Measurements from ENCODE around the gene CARS1. TPM values are rescaled to one million over a fixed set of nuclear protein-coding genes. Genes with fewer than 3 reads are reported as not detected.

Gene CARS1
- total and polyA plus RNA-seq, 2 of the 4 experiments (the other 2 are of a cell fraction): 72.7 to 78.3 TPM

- intact Hi-C loops (cut with micrococcal nuclease): loop anchor here (1.0 to 10.0 kb wide), 3 partner anchors 54 to 367 kb away; no protein-coding TSS in a partner anchor
- Histone ChIP-seq H2BK20ac (ENCODE audit: low read depth, low read length) (no peak overlapping the region), H3K18ac (ENCODE audit: low read depth, low read length) (no peak overlapping the region), H4K20me1 (ENCODE audit: insufficient read depth, low read length) (peaks cover 76% of the 10 kb centered on the region), H2BK15ac (ENCODE audit: low read depth, low read length) (no peak overlapping the region), H3K4me1 (ENCODE audit: control insufficient read depth, insufficient read depth, low read length) (no peaks in the 10 kb centered on the region), H3K79me1 (ENCODE audit: low read depth in 1 of 2, low read length in 2 of 2) (peaks cover 47 to 81% of the 10 kb centered on the region in 2 experiments), H3K23ac (ENCODE audit: low read depth, low read length) (no peak overlapping the region), H2AK5ac (ENCODE audit: low read depth, low read length) (no peak overlapping the region), H3K56ac (ENCODE audit: extremely low read depth, insufficient read depth, low read length) (no peak overlapping the region), H3K36me3 (ENCODE audit: control insufficient read depth, insufficient read depth, low read length) (peaks cover 67% of the 10 kb centered on the region), H3K27ac (ENCODE audit: insufficient read depth, low read length) (no peak overlapping the region), H3K4me2 (ENCODE audit: low read depth, low read length) (no peak overlapping the region), H3K27me3 (ENCODE audit: control insufficient read depth, insufficient read depth, low read length) (no peaks in the 10 kb centered on the region), H2BK120ac (ENCODE audit: low read depth, low read length) (no peak overlapping the region), H3K9me3 (ENCODE audit: control insufficient read depth, insufficient read depth, low read length) (no peaks in the 10 kb centered on the region), H3K9ac (ENCODE audit: low read depth, low read length) (no peak overlapping the region), H3K14ac (replicated peaks; ENCODE audit: low read depth, low read length) (no peak overlapping the region), H3K4me3 (ENCODE audit: insufficient read depth, low read depth, low read length) (no peak overlapping the region), H4K8ac (ENCODE audit: low read depth in 2 of 2, low read length in 2 of 2) (no peak overlapping the region), H2BK5ac (ENCODE audit: low read depth, low read length, poor library complexity, severe bottlenecking) (no peak overlapping the region), H2AK9ac (replicated peaks; ENCODE audit: low read depth, low read length, poor library complexity) (no peak overlapping the region), H4K91ac (ENCODE audit: insufficient read depth, low read depth, low read length) (no peak overlapping the region), H3K9me1 (ENCODE audit: insufficient read depth, low read length) (no peaks in the 10 kb centered on the region; the same call in 1 of the 2 replicates), H4K5ac (ENCODE audit: low read depth, low read length) (no peak overlapping the region), H3K4ac (ENCODE audit: low read depth, low read length) (no peak overlapping the region), H2AFZ (replicated peaks; ENCODE audit: low read length, poor library complexity) (peak overlapping the region; percentile 6)
- dilution Hi-C loops (cut with HindIII; ENCODE audit: low sequenced_read_pairs, unreplicated experiment): no loop called here
- in situ Hi-C loops (cut with MboI; ENCODE audit: low sequenced_read_pairs): no loop called here
- 94% methylated on average over 6 of the region's 12 CpGs; no CpG with 5 or more reads in 1 of the 2 experiments for WGBS, 2 experiments (ENCODE audit: extremely low coverage in 2 of 2, insufficient read length in 1 of 2)
- no TSS peak for BruUV-seq (replicated peaks)
- ChIA-PET POLR2A (ENCODE audit: unreplicated experiment) (no interaction called here), CTCF (interaction anchor here (1.1 to 2.0 kb wide), 3 partner anchors 9 to 53 kb away, joined by 4 to 11 read pairs (median 5); no protein-coding TSS in a partner anchor)
- ATAC-seq (ENCODE audit: low read depth): no peak
- DNase-seq: no peak
- TF ChIP-seq BHLHE40 (IDR thresholded peaks at IDR 0.05; ENCODE audit: low read depth, low read length) (no peak), MAZ (IDR thresholded peaks at IDR 0.05; ENCODE audit: borderline replicate concordance, low read depth, low read length) (no peak), MXI1 (IDR thresholded peaks at IDR 0.05; ENCODE audit: borderline replicate concordance, low read depth, low read length) (no peak), CHD1 (IDR thresholded peaks at IDR 0.05; ENCODE audit: low read depth, low read length) (no peak), CTCF (conservative IDR thresholded peaks at IDR 0.05; ENCODE audit: low read depth, low read length) (no peak), RAD21 (IDR thresholded peaks at IDR 0.05; ENCODE audit: low read length) (no peak), CEBPB (IDR thresholded peaks at IDR 0.05; ENCODE audit: low read depth, low read length) (no peak), MAFK (IDR thresholded peaks at IDR 0.05; ENCODE audit: low read depth, low read length) (no peak), ELK1 (IDR thresholded peaks at IDR 0.05; ENCODE audit: borderline replicate concordance, low read depth, low read length) (no peak), USF2 (IDR thresholded peaks at IDR 0.05; ENCODE audit: low read depth, low read length) (no peak), RFX5 (IDR thresholded peaks at IDR 0.05; ENCODE audit: low read depth, low read length) (no peak), RCOR1 (IDR thresholded peaks at IDR 0.05; ENCODE audit: insufficient replicate concordance, low read length) (no peak), NFE2L2 (IDR thresholded peaks at IDR 0.05; ENCODE audit: low read depth, low read length) (no peak), SMC3 (IDR thresholded peaks at IDR 0.05; ENCODE audit: low read depth, low read length) (no peak), FOS (IDR thresholded peaks at IDR 0.05; ENCODE audit: low read depth, low read length) (no peak), POLR2A (IDR thresholded peaks at IDR 0.05; ENCODE audit: low read depth, low read length) (no peak)
These were observed 19.3 kb downstream of the CARS1 start for GRCh38 chr11:3037945-3038271.

All from IMR-90 (cell line).